HG02610 (cell line): ENCODE data around the gene CCDC148.
"Not testable (repeated sequence)": the region's sequence is repeated elsewhere in the genome, so short reads cannot be mapped to it uniquely, and the experiment has no call there.

ENCODE experiments used
- ATAC-seq: cut with Tn5 transposase; IDR thresholded peaks from one replicate; pipeline ENCODE4 v1.9.1; 2021; ENCODE audit warnings: mild to moderate bottlenecking, moderate library complexity; ENCODE audit not compliant: unreplicated experiment

Gene CCDC148

DNA sequence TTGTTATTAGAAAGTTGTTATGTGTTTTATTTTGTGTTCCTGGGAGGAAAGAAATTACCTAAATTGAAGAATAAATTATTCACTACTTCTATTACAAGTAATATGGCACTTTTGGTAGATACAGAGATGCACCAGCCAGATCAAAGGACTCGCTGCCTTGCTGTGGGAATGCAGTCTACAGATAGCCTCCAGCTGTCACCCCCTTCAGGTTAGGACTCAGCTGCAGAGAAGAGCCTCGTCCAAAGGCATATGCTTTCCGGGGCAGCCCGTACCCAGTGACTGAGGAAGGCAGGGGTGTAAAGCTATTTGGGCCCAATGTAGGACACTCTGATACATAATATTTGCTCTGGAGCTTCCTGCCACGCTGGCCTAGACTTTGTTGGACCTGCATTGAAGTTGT lies 90.2 kb downstream of the CCDC148 start:
- ATAC-seq = no peak

DNA sequence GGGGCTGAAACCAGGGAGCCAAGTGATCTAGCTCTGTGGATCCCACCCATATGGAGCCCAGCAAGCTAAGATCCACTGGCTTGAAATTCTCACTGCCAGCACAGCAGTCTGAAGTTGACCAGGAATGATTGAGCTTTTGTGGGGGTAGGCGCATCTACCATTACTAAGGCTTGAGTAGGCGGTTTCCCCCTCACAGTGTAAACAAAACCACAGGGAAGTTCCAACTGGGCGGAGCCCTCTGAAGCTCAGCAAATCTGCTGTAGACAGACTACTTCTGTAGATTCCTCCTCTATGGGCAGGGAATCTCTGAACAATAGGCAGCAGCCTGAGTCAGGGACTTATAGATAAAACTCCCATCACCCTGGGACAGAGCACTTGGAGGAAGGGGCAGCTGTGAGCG lies 96.7 kb downstream of the CCDC148 start:
- ATAC-seq = no peak

GRCh38 chr2:158357699-158358098 lies 98.9 kb downstream of the CCDC148 start:
- no peak for ATAC-seq

DNA sequence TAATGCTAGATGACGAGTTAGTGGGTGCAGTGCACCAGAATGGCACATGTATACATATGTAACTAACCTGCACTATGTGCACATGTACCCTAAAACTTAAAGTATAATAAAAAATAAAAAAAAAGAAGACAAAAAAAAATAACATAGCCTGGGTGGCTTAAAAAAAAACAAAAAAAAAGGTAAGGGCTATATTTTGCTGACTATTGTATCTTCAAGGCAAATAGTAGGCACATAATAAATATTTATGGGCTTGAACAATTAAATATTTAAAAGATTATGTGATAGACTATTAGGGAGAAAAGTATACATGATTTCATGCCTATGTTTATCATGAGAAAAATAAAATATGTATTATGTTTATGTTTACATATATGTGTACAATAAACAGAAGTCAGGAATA lies 99.4 kb downstream of the CCDC148 start:
- ATAC-seq = no peak

DNA sequence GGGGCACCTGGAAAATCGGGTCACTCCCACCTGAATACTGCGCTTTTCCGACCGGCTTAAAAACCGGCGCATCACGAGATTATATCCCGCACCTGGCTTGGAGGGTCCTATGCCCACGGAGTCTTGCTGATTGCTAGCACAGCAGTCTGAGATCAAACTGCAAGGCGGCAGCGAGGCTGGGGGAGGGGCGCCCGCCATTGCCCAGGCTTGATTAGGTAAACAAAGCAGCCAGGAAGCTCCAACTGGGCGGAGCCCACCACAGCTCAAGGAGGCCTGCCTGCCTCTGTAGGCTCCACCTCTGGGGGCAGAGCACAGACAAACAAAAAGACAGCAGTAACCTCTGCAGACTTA lies 105.1 kb downstream of the CCDC148 start:
- not testable (repeated sequence) for ATAC-seq

- ATAC-seq = not testable (repeated sequence)
These were observed 105.6 kb downstream of the CCDC148 start for GRCh38 chr2:158350751-158351465.

GRCh38 chr2:158346032-158346431 lies 110.5 kb downstream of the CCDC148 start:
- ATAC-seq = no peak

DNA sequence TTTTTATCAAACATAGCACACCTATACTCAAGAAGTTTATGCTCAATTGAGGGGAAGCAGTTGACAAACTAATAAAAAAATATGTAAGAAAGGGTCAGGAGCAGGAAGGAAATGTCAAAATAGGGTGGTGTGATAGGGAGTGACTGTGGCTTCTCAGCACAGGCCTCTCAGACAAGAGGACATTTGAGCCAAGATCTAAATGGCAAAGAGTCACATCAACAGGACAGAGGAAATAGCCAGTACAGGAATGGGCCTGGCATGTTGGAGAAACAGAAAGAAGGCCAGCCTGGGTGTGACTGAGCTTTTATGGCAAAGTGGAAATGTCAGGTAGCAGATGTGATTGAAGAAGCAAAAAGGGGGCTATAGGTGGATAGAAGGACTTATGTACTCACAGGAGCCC lies 117.0 kb downstream of the CCDC148 start:
- no peak for ATAC-seq

DNA sequence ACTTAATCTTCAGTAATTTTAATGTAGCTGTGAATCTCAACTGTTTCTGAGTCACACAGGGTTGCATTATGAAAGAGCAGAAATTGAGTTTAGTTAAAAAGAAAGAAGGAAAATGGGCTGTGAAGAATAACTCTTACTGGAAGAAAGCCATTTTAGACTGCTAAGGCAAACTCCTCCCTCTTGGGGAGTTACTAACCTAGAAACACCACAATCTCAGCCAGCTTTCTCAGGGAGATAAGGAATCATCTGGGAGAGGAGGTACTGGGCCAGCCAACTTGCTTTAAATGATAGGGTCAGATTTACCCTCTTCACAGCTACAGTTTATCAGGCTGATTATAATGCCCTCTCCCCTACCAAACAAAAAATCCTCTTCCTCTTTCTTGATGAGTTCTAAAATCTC lies 119.5 kb downstream of the CCDC148 start:
- ATAC-seq = no peak

GRCh38 chr2:158331799-158332198 lies 124.8 kb downstream of the CCDC148 start:
- ATAC-seq = not testable (repeated sequence)

DNA sequence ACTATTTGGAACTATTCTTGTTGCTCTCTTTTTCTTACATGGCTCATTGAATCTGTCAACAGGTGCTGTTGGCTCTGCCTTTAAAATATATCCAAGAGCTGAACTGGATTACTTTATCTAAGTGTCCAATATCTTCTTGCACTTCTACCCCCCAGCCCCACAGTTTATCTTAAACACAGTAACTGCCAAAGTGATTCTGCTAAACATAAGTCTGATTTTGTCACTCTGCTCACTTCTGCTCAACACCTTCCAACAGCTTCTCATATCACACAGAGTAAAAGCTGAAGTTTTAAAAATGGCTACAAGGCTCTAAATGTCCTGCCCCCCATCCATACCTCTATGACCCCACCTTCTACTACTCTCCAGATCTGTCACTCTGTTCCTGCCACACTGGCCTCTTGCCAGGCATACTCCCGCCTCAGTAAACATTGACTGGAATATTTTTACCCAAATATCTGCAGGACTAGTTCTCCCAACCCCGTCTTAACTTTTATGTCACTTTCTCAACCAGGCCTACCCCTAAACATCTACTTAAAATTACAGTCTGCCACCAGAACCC lies 130.7 kb downstream of the CCDC148 start:
- no peak for ATAC-seq

DNA sequence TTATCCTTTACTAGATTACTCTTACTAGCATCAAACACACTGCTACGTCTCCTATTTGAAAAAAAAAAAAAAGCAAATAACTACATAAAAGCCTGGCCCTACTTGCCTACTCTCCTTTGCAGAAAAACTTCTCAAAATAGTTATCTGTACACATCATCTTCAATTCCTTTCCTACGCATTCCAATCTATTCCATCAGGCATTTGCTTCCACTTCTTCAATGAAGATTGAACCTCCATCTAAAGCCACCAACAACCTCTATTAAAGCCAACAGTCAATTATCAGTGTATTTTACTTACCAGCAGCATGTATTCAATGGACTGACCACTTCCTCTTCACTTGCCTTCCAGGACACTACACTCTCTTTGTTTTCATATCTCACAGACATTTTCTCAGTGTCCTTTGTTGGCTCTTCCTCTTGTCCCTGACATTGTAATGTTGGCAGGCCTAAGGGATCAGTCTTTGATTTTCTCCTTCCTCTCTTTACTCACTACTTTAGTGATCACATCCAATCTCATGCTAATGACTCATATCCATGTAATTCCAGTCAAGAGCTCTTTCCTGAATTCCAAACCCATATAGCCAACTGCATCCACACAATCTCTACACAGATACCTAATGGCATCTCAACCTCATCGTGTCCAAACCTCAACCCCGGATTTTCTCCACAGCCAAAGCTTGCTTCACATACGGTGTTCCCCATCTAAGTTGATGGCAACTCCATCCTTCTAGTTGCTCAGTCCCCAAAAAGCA lies 131.3 kb downstream of the CCDC148 start:
- ATAC-seq = no peak

- no peak for ATAC-seq
These were observed 133.2 kb downstream of the CCDC148 start for GRCh38 chr2:158323381-158323780.

DNA sequence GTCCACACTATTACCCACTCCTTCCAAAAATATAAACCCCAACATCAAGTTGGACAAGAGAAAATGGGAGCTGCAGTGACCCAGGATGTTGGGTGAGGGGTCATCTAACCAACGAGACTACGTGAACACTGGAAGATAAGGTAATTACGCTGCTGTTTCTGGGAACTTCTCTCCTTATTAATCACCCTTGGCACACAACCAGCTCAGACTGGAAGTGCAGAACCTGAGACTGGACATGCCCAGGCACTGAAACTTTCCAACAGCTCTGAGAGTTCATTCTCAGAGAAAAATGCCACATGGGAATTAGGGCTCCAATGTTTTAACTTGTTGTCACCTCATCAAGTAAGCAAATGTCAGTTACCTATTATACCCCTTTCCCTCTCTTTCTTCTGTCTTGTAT lies 135.3 kb downstream of the CCDC148 start:
- ATAC-seq = no peak

GRCh38 chr2:158319269-158319668 lies 137.3 kb downstream of the CCDC148 start:
- no peak for ATAC-seq

DNA sequence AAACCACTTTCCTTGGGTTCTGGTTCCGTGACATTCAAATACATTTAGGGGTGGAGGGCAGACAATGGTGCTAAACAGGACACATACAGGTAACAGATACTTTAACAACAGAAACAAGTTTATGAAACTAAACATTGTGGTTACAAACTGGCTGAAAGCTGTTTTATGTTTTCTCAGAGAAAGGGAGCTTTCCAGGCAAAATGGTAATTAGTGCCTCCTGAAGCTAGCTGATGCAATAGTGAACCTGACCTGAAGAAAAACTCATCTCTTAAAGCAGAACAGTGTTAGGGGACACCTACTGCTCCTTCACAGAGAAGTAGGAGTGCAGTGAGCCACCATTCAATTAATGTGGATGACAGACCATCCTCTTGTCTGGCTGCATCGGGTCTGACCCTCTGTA lies 138.9 kb downstream of the CCDC148 start:
- peak; percentile 39 for ATAC-seq

- ATAC-seq = peak; percentile 38
These were observed 140.6 kb downstream of the CCDC148 start for GRCh38 chr2:158315803-158316414.

GRCh38 chr2:158315000-158315399 lies 141.6 kb downstream of the CCDC148 start:
- ATAC-seq = no peak

GRCh38 chr2:158313734-158314133 lies 142.8 kb downstream of the CCDC148 start:
- no peak for ATAC-seq

- ATAC-seq = no peak
These were observed 143.6 kb downstream of the CCDC148 start for GRCh38 chr2:158312981-158313380.

DNA sequence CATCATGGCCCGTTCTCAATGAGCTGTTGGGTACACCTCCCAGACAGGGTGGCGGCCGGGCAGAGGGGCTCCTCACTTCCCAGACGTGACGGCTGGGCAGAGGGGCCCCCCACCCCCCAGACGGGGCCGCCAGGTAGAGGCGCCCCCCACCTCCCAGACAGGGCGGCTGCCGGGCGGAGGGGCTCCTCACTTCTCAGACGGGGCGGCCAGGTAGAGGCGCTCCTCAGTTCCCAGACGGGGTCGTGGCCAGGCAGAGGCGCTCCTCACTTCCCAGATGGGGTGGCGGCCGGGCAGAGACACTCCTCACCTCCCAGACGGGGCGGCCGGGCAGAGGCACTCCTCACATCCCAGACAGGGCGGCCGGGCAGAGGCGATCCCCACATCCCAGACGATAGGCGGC lies 146.1 kb downstream of the CCDC148 start:
- ATAC-seq = not testable (repeated sequence)

DNA sequence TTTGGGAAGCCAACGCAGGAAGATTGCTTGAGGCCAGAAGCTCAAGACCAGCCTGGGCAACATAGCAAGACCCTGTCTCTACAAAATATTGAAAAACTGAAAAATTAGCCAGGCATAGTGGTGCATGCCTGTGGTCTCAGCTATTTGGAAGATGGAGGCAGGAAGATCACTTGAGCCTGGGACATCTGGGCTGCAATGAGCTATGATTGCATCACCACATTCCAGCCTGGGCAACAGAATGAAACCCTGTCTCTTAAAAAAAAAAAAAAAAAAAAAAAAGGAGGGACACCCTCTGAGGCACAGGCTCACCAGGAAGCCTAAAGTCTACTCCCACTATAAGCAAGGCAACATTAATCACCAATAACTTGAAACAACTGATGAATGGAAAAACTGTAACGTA lies 151.1 kb downstream of the CCDC148 start:
- no peak for ATAC-seq
